ENCODE data around the gene MYT1.
A peak's percentile ranks its signal among the peaks of the same experiment; 100 is the strongest.

MYT1 gene

GRCh38 chr20:64236137-64237088 lies 72.2 kb downstream of the MYT1 start:
- Mint-ChIP-seq H3K4me1 (ENCODE audit: low read depth) (peaks cover 8% of the 10 kb centered on the region), H3K27me3 (no peaks in the 10 kb centered on the region), H3K9me3 (no peaks in the 10 kb centered on the region), H3K36me3 (ENCODE audit: low read depth) (no peaks in the 10 kb centered on the region), H3K4me3 (no peak overlapping the region), H3K27ac (no peak overlapping the region)
- DNase-seq, result no peak

- no peaks in the 10 kb centered on the region for H3K36me3 Mint-ChIP-seq (ENCODE audit: low read depth)
- H3K27ac Mint-ChIP-seq, result no peak overlapping the region
- no peak overlapping the region for H3K4me3 Mint-ChIP-seq
- H3K9me3 Mint-ChIP-seq, result no peaks in the 10 kb centered on the region
- H3K27me3 Mint-ChIP-seq, result peaks cover 2% of the 10 kb centered on the region
- H3K4me1 Mint-ChIP-seq (ENCODE audit: low read depth), result peaks cover 8% of the 10 kb centered on the region
- no peak for DNase-seq
These were observed 73.1 kb downstream of the MYT1 start for GRCh38 chr20:64237316-64237715.

GRCh38 chr20:64238115-64238825 lies 74.0 kb downstream of the MYT1 start:
- Mint-ChIP-seq H3K9me3 (no peaks in the 10 kb centered on the region), H3K27ac (no peak overlapping the region), H3K27me3 (peaks cover 2% of the 10 kb centered on the region), H3K36me3 (ENCODE audit: low read depth) (no peaks in the 10 kb centered on the region), H3K4me1 (ENCODE audit: low read depth) (peaks cover 8% of the 10 kb centered on the region), H3K4me3 (no peak overlapping the region)
- DNase-seq, result no peak

GRCh38 chr20:64238851-64239387 lies 74.7 kb downstream of the MYT1 start:
- DNase-seq, result no peak
- H3K9me3 Mint-ChIP-seq, result no peaks in the 10 kb centered on the region
- H3K4me1 Mint-ChIP-seq (ENCODE audit: low read depth), result peaks cover 2% of the 10 kb centered on the region
- H3K27me3 Mint-ChIP-seq, result peaks cover 4% of the 10 kb centered on the region
- no peak overlapping the region for H3K4me3 Mint-ChIP-seq
- no peaks in the 10 kb centered on the region for H3K36me3 Mint-ChIP-seq (ENCODE audit: low read depth)
- H3K27ac Mint-ChIP-seq, result no peak overlapping the region

GRCh38 chr20:64239449-64240242 lies 75.4 kb downstream of the MYT1 start:
- Mint-ChIP-seq H3K36me3 (ENCODE audit: low read depth) (no peaks in the 10 kb centered on the region), H3K9me3 (no peaks in the 10 kb centered on the region), H3K4me1 (ENCODE audit: low read depth) (no peaks in the 10 kb centered on the region), H3K27ac (no peak overlapping the region), H3K27me3 (peaks cover 9% of the 10 kb centered on the region), H3K4me3 (no peak overlapping the region)
- peak; percentile 21 for DNase-seq

GRCh38 chr20:64240243-64241015 lies 76.2 kb downstream of the MYT1 start:
- Mint-ChIP-seq H3K4me3 (no peak overlapping the region), H3K4me1 (ENCODE audit: low read depth) (no peaks in the 10 kb centered on the region), H3K27me3 (peaks cover 14% of the 10 kb centered on the region), H3K27ac (no peak overlapping the region), H3K9me3 (no peaks in the 10 kb centered on the region), H3K36me3 (ENCODE audit: low read depth) (no peaks in the 10 kb centered on the region)
- DNase-seq, result peak; percentile 14

- H3K27me3 Mint-ChIP-seq, result peaks cover 19% of the 10 kb centered on the region
- H3K4me1 Mint-ChIP-seq (ENCODE audit: low read depth), result no peaks in the 10 kb centered on the region
- H3K27ac Mint-ChIP-seq, result no peak overlapping the region
- peak; percentile 8 for DNase-seq
- H3K36me3 Mint-ChIP-seq (ENCODE audit: low read depth), result no peaks in the 10 kb centered on the region
- H3K9me3 Mint-ChIP-seq, result no peaks in the 10 kb centered on the region
- no peak overlapping the region for H3K4me3 Mint-ChIP-seq
These were observed 76.8 kb downstream of the MYT1 start for GRCh38 chr20:64241061-64241460.

GRCh38 chr20:64242003-64242796 lies 77.9 kb downstream of the MYT1 start:
- no peaks in the 10 kb centered on the region for H3K9me3 Mint-ChIP-seq
- peak; percentile 19 for DNase-seq
- H3K4me3 Mint-ChIP-seq, result no peak overlapping the region
- H3K27ac Mint-ChIP-seq, result no peak overlapping the region
- H3K36me3 Mint-ChIP-seq (ENCODE audit: low read depth), result no peaks in the 10 kb centered on the region
- H3K27me3 Mint-ChIP-seq, result peaks cover 28% of the 10 kb centered on the region
- H3K4me1 Mint-ChIP-seq (ENCODE audit: low read depth), result no peaks in the 10 kb centered on the region

- Mint-ChIP-seq H3K9me3 (no peaks in the 10 kb centered on the region), H3K4me1 (ENCODE audit: low read depth) (no peaks in the 10 kb centered on the region), H3K27ac (no peak overlapping the region), H3K27me3 (peaks cover 28% of the 10 kb centered on the region), H3K36me3 (ENCODE audit: low read depth) (no peaks in the 10 kb centered on the region), H3K4me3 (no peak overlapping the region)
- no peak for DNase-seq
These were observed 78.7 kb downstream of the MYT1 start for GRCh38 chr20:64242797-64243475.

GRCh38 chr20:64244281-64244805 lies 80.1 kb downstream of the MYT1 start:
- H3K27me3 Mint-ChIP-seq, result peaks cover 28% of the 10 kb centered on the region

GRCh38 chr20:64244870-64245603 lies 80.8 kb downstream of the MYT1 start:
- Mint-ChIP-seq H3K27me3 (peaks cover 30% of the 10 kb centered on the region), H3K4me1 (ENCODE audit: low read depth) (no peaks in the 10 kb centered on the region), H3K9me3 (no peaks in the 10 kb centered on the region), H3K36me3 (ENCODE audit: low read depth) (no peaks in the 10 kb centered on the region), H3K27ac (no peak overlapping the region), H3K4me3 (no peak overlapping the region)
- DNase-seq, result no peak

More at GRCh38 chr20:64244281-64244805, 80.1 kb downstream of the MYT1 start:
- no peak for DNase-seq
- Mint-ChIP-seq H3K9me3 (no peaks in the 10 kb centered on the region), H3K4me3 (no peak overlapping the region), H3K4me1 (ENCODE audit: low read depth) (no peaks in the 10 kb centered on the region), H3K36me3 (ENCODE audit: low read depth) (no peaks in the 10 kb centered on the region), H3K27ac (no peak overlapping the region)
